HG03457 (cell line): Measurements from ENCODE around the gene ATP8B3.
A peak's percentile ranks its signal among the peaks of the same experiment; 100 is the strongest.

Source experiments
- ATAC-seq: cut with Tn5 transposase; IDR thresholded peaks from one replicate; pipeline ENCODE4 v1.9.1; 2021; ENCODE audit warnings: moderate number of reproducible peaks; ENCODE audit not compliant: unreplicated experiment

Gene ATP8B3, protein sequence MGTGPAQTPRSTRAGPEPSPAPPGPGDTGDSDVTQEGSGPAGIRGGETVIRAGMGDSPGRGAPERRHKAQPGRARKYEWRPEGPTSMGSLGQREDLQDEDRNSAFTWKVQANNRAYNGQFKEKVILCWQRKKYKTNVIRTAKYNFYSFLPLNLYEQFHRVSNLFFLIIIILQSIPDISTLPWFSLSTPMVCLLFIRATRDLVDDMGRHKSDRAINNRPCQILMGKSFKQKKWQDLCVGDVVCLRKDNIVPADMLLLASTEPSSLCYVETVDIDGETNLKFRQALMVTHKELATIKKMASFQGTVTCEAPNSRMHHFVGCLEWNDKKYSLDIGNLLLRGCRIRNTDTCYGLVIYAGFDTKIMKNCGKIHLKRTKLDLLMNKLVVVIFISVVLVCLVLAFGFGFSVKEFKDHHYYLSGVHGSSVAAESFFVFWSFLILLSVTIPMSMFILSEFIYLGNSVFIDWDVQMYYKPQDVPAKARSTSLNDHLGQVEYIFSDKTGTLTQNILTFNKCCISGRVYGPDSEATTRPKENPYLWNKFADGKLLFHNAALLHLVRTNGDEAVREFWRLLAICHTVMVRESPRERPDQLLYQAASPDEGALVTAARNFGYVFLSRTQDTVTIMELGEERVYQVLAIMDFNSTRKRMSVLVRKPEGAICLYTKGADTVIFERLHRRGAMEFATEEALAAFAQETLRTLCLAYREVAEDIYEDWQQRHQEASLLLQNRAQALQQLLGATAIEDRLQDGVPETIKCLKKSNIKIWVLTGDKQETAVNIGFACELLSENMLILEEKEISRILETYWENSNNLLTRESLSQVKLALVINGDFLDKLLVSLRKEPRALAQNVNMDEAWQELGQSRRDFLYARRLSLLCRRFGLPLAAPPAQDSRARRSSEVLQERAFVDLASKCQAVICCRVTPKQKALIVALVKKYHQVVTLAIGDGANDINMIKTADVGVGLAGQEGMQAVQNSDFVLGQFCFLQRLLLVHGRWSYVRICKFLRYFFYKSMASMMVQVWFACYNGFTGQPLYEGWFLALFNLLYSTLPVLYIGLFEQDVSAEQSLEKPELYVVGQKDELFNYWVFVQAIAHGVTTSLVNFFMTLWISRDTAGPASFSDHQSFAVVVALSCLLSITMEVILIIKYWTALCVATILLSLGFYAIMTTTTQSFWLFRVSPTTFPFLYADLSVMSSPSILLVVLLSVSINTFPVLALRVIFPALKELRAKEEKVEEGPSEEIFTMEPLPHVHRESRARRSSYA (N-terminal part only)

DNA sequence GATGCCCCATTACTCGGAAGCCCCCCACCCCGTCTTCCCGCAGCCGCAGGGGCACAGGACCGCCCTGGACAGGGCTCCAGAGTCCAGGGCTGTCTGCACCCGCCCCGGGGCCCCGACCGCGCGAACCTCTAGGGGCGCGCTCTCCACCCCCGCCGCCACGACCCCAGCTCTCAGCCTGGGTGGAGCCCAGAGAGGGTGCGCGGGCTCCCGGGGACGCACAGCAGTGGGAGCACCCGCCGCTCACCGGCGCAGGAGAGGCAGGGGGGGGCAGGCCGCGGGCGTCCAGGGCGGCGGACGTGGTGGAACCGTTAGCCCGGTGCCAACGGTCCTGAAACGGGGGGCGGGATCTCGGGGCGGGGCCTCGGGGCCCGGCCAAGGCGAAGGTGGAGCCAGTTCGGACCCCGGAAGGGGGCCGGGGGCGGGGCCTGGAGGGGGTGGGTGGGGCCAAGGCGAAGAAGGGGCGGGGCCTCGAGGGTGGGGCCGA lies at the start of gene ATP8B3:
Gene ATP8B3 (minus strand): TSS at position 335 of the 484 bp plus-strand sequence. CDS start 540 bp downstream, outside the sequence.
- ATAC-seq: peak; percentile 9

DNA sequence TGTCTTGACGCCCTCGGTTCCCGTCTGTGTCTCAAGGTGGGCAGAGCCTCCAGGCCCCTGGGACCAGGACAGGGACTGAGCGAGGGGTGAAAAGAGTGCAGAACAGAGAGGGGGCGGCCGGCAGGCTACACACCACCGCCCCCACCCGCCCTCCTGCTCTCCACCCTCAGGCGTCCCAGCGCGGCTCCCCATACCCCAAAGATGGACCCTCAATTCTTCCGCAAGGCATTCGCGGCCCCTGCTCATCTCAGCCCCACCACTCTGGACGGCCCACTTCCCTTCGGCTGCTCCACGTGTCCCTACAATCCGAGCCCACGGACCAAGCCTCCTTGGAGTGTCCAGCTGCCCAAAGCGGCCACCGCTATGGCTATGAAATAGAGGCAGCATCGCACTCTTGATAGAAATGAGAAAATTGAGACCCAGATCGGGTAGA lies 49.5 kb upstream of the ATP8B3 start:
- ATAC-seq: no peak

DNA sequence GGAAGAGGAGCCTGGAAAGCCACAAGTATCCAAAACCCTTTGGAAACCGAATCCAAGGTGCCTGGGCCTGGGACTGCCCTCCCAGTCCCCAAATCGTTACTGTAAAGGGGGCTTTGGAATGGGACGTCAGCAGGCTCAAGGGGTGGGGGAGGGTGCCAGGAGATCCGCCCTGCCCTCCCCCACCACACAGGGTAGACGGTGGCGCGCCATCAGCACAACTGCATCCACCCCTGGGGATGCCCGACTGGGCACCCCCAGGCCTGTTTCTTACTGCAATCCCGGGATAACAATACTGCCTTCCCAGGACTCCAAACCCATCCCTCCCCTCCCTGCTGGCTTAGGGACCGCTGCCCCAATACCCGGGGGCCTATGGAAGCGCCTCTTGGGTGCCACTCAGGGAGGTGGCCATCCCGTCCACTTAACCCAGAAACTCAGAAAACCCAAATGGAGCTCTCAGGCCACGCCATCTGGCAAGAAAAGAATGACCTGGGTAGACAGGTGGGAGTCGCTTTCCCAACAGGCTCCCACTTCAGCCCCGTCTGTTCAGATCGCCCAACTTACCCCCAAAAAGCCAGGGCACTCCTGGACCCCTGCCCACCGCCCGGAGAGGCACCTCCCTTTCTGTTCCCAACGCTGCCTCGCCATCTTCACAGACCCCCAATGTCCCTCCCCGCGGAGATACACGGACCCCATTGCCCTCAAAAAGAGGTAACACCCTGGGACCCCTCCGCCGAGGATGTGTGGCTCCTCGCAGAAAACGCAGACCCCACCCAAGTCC lies 48.9 kb upstream of the ATP8B3 start:
- no peak for ATAC-seq

DNA sequence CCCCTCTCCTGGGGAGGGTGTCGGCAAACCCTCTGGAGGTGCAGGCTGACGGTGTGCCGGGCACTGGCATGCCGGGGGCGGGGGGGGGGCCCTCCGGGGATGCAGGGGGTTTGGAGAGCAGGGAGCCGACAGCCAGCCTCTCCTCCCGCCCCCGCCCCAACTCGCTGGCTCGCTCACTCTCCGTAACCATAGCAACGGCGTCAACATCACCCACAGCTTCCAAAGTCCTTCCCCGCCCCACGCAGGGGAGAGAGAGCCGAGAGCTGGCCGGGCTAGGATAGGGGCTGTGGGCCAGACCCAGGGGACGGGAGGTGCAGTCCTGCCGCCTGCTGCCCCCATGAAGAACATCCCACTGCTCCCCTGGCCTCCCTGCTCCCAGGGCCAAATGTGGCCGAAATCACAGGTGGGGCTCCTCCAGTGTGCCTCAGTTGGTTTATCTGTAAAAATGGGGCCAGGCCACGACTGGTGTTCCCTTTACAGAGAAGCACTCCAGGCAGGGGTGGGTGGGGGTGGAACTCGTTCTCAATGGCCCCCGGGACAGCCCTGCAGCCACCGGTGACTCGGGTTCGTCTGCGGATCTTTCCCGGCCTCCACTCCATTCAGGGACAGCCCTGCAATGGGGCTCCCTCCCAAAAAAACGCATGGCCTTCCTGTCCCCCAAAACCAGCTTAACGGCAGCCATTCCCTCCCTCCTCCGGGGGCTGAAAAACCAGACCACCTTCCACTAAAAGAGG lies 48.1 kb upstream of the ATP8B3 start:
- ATAC-seq: no peak

DNA sequence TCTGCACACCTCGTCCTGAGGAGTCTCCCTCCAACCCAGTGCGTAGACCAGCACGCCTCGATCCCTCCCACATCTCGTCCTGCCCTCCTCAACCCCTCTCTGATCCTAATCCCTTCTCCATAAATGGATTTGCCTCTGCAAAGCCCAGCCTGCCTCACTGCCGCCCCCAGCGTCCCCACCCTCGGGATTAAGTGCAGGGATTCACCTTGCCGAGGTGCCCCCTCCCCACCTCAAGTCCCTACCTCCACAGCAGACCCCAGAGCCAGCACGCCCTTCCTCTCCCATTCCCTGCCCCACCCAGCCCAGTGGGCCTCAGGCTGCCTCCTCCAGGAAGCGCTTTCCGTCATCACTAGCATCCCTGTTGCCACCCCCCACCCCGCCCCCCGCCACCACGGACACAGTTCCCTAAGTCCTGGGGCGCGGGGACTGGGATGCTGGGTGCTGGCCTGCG lies 47.3 kb upstream of the ATP8B3 start:
- no peak for ATAC-seq

DNA sequence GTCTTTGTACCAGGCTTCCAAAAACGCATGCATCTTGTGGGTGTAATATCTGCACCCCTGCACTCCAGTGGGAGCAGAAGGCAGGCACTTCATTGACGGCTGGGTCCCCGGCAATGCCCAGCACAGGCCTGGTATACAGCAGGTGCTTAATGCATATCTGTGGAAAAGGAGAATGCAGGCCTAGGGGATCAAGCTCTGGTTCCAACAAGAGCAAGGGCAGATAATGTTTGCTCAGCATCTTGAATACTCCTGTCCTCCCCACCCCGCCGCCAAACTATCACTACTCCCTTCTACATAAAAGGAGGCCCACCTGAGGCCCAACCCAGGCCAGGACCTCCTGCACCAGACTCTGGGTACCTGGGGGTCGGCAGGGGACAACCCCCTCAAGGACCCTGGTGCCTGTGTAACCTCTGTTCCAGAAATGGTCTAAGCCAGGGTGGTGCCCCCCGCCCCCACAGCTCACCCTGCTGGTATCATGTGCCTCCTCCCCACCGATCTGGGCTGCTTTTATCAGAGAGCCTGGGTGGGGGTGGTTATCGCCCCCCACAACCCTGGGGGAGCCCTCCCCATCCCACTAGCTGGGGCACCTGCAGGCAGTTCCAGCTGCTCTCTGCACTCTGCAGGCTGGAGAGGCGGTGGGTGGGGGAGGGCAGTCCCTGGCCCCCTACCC lies 46.5 kb upstream of the ATP8B3 start:
- no peak for ATAC-seq

DNA sequence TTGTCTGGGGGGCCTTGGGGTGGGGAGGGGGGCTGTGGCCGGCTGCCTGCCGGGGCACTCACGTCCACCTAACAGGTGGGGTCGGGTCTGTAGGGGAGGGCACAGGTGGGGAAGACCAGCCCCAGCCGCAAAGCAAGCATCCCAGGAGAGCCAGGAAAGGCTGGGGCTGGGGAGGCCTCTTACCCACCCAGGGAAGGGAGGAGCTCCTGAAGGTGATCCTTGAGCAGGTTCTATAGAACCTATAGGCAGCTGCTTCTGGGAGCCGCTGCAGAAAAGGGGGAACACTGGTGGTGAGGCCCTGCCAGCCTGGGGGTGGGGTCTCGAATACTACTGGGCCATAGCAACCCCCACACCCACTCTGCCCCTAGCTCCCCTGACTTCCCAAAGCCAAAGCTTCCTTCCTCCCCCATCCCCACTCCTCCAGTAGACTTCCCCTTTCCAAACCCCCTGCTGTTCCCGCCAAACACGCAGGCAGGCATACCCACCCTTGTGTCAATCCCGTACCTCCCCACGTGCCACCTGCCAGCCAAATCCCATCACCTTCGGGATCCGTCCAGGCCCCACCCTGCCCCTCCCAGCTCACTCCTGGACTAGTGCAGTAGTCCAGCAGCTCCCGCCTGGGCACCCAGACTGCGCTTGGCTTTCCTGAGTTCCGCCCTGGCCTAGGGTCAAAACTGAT lies 45.7 kb upstream of the ATP8B3 start:
- no peak for ATAC-seq

DNA sequence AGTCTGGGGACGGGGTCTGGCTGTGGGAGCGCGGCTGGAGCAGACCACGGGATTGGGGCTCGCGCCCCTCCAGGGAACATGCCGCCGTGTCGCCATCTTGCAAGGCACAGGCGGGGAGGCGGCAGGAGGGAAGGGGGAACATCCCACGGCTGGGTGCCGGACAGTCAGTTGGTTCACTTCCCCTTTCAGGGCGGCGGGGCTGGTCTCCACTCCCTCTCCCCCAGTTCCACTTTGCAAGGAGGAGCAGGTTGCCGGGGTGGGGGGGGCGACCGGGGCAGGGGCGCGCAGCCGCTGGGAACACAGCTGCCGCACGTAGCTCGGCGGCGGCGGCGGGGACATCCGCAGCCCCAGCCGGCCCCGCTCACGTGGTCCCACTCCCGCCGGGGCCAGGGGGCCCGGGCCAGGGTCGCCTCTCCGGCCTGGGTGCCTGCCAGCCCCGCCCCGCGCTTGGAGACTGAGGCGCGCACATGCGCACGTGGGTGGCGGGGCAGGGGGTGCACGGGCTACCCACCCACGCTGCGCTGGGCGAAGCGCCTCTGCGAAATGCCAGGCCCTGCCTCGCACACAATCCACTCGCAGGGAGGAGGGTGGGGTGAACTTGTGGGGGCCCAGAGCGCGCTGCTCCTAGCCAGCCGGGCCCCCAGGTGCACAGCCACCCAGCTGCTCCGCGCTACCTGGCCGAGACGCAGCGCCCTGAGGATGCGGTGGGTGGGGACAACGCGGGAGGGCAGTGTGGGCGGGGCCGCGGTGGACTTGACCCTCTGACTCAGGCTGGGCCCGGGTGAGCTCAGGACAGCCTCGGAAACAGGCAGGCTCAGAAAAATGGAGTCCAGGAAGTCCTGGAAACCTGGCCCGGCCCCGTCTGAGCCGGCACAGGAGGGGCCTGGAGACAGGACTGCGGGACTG lies 44.9 kb upstream of the ATP8B3 start:
- ATAC-seq: no peak

DNA sequence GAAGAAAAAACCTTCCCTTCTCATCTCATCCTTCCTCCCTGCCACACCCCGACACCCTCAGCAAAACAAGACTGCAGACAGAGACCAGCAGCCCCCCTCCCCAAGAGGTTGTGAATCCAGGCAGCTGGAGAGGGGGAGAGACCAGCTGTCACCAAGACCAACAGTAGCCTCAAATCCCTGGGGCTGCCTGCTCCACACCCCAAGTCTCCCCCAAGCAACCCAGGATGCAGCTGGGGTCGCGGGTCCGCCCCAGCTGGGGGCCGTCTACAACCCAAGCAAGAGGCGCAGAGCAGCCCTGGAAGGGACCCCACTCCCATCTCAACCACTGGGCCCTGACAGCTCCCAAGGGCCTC lies 44.2 kb upstream of the ATP8B3 start:
- ATAC-seq: no peak

DNA sequence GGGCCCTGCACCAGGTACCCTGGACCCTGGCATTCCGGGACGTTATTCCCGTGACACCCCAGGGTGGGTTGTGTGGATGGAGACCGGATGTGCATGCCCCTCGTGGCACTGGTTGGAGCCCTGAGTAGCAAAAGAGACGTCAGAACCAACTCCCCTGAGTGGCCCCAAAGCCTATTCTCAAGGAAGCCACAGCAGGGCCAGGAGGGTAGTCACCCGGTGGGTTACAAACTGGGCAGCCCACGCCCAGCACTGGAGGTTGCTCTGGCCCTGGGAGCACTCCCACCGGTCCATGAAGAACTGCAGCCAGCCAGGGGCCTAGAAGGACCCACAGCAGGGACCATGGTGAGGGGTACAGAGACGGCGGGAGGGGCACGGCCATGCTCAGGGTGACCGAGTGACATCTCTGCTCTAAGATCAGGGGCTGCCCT lies 43.8 kb upstream of the ATP8B3 start:
- no peak for ATAC-seq

DNA sequence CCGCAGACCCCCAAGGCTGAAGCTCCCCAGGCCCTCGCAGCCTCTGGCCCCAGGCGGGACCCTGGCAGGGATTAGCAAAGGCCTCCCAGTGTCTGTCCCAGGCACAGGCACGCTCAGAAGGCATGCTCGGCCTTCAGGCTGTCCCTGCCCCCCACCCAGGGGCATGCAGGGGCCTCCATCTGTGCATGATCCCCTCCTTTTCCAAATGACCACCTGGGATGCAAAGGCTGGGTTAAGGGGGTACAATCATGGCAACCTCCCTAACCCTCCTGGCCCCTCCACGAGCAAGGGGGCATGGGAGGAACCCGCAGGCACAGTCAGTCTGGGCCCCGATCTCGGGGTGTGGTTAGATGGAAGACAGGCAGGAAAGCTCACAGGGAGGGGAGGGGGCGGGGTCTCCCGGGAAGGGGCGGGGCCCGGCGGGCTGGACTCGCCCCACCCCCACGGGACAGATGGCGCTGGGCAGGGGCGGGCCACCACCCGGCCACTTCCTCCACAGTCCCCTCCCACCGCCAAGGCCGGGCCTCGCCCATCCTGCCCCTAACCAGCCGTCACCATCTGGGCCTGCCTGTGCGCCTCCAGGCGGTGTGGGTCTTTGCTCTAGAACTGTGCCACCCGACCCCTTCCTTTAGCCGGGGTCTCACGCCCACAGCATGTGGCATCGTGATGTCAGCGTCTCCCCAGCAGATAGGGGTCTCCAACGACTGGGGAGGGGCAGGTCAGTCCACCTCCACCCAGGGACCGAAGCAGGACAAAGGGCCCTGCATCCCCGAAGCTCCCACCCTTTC lies 43.2 kb upstream of the ATP8B3 start:
- peak; percentile 46 for ATAC-seq

DNA sequence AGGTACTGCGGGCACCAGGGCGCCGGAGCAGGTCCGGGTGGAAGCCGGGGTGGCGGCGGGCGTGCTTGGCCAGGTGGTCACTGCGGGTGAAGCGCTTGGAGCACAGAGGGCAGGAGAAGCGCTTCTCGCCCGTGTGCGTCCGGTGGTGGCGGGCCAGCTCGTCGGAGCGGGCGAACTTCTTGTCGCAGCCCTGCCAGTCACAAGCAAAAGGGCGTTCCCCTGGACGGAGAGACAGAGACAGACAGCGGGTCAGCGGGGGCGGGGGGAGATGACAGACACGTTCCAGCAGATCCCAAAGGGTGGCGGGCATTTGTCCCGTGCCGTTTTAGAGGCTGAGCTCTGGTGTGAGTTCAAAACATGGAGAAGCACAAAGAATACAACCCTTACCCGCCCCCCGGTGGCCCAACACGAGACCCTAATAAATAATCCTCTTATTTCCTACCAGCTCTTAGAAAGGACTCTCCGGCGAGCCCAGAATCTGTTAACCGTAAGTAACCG lies 42.5 kb upstream of the ATP8B3 start:
- ATAC-seq: no peak

DNA sequence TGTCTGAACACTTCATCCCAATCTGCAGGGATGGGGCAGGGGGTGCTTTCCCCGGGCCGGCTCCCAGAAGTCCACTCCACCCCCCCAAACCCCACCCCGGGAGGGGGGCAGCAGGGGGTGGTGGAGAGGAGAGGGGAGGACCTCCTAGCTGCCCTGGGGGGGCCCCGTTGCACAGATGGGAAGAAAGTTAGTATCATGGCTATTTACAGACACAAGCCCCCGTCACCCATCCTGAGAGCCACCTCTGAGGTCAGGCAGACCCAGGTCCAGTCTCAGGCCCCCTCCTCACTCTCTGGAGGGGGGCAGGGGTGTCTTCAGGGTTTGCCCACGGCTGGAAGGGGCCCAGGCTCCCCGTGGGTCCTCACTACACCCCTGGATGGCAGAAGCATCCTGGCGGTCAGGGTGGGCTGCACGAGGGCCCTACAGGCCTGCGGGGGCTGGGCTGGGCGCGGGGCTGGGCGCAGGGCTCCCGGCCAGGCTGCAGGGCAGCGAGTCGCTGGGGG lies 42.0 kb upstream of the ATP8B3 start:
- ATAC-seq: no peak

DNA sequence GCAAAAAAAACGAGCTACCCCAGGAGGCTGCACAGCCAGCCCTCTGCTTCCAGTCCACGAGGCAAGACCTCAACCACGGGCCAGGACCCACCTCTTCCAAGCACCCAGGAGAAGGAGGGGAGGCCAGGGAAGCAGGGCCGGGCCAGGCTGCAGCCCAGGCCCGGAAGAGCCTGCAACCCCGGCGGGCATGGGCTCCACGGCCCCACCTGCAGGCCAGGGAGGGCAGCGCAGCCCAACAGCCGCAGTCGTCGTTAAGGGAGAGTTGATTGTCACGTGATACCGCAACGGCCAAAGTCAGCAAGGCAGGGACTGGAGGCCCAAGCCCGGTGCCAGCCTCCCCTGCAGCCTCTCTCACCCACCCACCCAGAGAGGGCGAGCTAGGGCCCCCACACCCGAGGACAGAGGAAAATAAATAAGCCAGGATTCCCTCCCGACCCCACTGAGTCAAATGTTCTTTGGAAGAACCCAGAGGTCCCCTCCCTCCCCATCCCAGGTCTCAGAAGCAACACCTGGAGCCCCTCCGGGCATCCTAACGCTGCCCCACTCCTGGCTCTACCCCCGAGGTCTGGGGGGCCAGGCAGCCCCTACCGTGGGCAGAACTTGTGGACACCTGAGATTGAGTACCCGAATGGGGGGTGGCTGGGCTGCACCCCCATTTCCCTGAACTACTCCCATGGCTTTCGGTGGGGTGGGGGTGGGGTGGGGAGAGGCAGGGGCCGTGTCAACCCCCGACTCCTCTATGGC lies 41.4 kb upstream of the ATP8B3 start:
- no peak for ATAC-seq

DNA sequence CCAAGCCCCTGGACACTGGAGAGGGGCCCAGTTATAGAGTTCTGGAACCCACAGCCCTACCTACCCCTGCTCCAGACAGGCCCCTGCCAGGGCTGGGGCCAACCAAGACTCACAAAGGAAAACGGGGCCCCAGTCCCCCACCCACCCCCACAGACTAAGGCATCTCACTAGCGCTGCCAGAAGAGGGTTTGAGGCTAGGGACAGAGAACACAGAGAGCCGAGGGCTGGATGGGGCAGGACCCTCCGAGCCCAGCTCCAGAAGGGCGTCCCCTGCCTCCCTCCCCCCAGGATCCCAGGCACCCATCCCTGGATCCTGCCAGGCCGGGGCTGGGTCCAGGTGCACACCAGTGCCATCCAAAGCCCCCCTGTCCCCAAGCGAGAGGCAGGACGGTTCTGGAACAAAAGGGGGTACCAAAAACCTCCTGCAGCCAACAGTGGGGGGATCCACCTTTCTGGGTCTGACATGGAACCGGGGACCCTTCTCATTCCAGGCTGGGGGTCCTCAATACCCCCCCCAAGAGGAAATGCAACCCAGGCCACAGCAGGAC lies 40.6 kb upstream of the ATP8B3 start:
- no peak for ATAC-seq
